H1 (cell line): ENCODE data around the gene FAR1. TPM values are rescaled to one million over a fixed set of nuclear protein-coding genes. Genes with fewer than 3 reads are reported as not detected.

ENCODE experiments used
- CTCF ChIA-PET: fragments of 300-600 bp; sonication (Branson Sonifier 250); formaldehyde crosslinking; loops from one replicate; lab custom pipeline; 2021; ENCODE audit not compliant: partially characterized antibody; lab: Charles Lee
- POLR2A ChIA-PET: fragments of 300-600 bp; sonication (Branson Sonifier 250); formaldehyde crosslinking; loops from one replicate; lab custom pipeline; 2021; ENCODE audit warnings: inconsistent platforms; ENCODE audit not compliant: partially characterized antibody; lab: Charles Lee
- DNase-seq, 2 experiments: peaks; one replicate each; pipeline versions ENCODE4 v3.0.0 to v3.0.0-alpha.2; 2010 to 2022; ENCODE audit warnings: low spot score in 2 of 2, low read depth in 1 of 2, mixed read lengths in 1 of 2
- FAIRE-seq: peaks from 2 replicates; lab custom pipeline; 2011; peaks lifted over from hg19 to GRCh38; lab: Jason Lieb, UNC
- H2AFZ ChIP-seq: 2 replicates; pipeline ENCODE4 v1.8.1; 2012; ENCODE audit warnings: low read length, inconsistent platforms
- H2AK5ac ChIP-seq: 2 replicates; pipeline ENCODE4 v1.6.1; 2013; ENCODE audit warnings: low read depth, low read length
- H2BK120ac ChIP-seq: replicated peaks from 2 replicates; pipeline ENCODE3; 2013; ENCODE audit warnings: low read depth, low read length, inconsistent platforms
- H2BK12ac ChIP-seq: 2 replicates; pipeline ENCODE4 v1.6.1; 2013; ENCODE audit warnings: low read depth, low read length
- H2BK15ac ChIP-seq: 2 replicates; pipeline ENCODE4 v1.6.1; 2013; ENCODE audit warnings: low read length
- H2BK20ac ChIP-seq: 2 replicates; pipeline ENCODE4 v1.6.1; 2013; ENCODE audit warnings: low read length
- H2BK5ac ChIP-seq: 2 replicates; pipeline ENCODE4 v1.6.1; 2013; ENCODE audit warnings: low read depth, low read length
- H3K14ac ChIP-seq: 2 replicates; pipeline ENCODE4 v1.6.1; 2013; ENCODE audit warnings: inconsistent platforms; ENCODE audit not compliant: insufficient read length
- H3K18ac ChIP-seq: 2 replicates; pipeline ENCODE4 v1.6.1; 2013; ENCODE audit warnings: low read length; ENCODE audit errors: extremely low read depth
- H3K23ac ChIP-seq: 2 replicates; pipeline ENCODE4 v1.6.1; 2013; ENCODE audit warnings: inconsistent platforms; ENCODE audit not compliant: insufficient read length
- H3K23me2 ChIP-seq: 2 replicates; pipeline ENCODE4 v1.6.1; 2013; ENCODE audit warnings: low read depth, low read length
- H3K27ac ChIP-seq: 2 replicates; pipeline ENCODE4 v1.6.1; 2011; ENCODE audit warnings: low read depth, low read length, inconsistent platforms
- H3K27me3 ChIP-seq, 4 experiments: replicated peaks in 1 of 4; 1 replicate in 1 of 4; 2 replicates in 3 of 4; pipeline versions ENCODE4 v1.6.1 to v1.8.1; 2011 to 2013; ENCODE audit warnings: low read length in 3 of 4, mild to moderate bottlenecking in 3 of 4, inconsistent platforms in 2 of 4, mixed read lengths in 2 of 4, moderate library complexity in 1 of 4; ENCODE audit not compliant: control insufficient read depth in 3 of 4, insufficient read depth in 3 of 4; ENCODE audit errors: extremely low read depth in 1 of 4
- H3K36me3 ChIP-seq, 4 experiments: 2 replicates each; pipeline versions ENCODE4 v1.6.1 to v1.8.1; 2011 to 2013; ENCODE audit warnings: mild to moderate bottlenecking in 4 of 4, low read length in 3 of 4, moderate library complexity in 2 of 4, control low read depth in 1 of 4, inconsistent platforms in 1 of 4; ENCODE audit not compliant: insufficient read depth in 4 of 4, control insufficient read depth in 2 of 4
- H3K4ac ChIP-seq: replicated peaks from 2 replicates; pipeline ENCODE3; 2013; ENCODE audit warnings: low read length, low read depth, mixed read lengths, inconsistent platforms; ENCODE audit not compliant: insufficient read length
- H3K4me1 ChIP-seq, 4 experiments: replicated peaks in 1 of 4; 1 replicate in 1 of 4; 2 replicates in 3 of 4; pipeline versions ENCODE4 v1.6.1 to v1.8.1; 2011 to 2013; ENCODE audit warnings: low read length in 3 of 4, inconsistent platforms in 2 of 4, mixed read lengths in 1 of 4; ENCODE audit not compliant: insufficient read depth in 4 of 4, control insufficient read depth in 3 of 4
- H3K4me2 ChIP-seq, 2 experiments: 2 replicates each; pipeline versions ENCODE4 v1.6.1 to v1.8.1; 2011 to 2013; ENCODE audit warnings: low read depth in 2 of 2, low read length in 2 of 2, control low read depth in 1 of 2, inconsistent platforms in 1 of 2, mild to moderate bottlenecking in 1 of 2; ENCODE audit not compliant: insufficient read depth in 1 of 2
- H3K4me3 ChIP-seq, 4 experiments: fragments of 200-600, 300-600 bp in 1 of 4; sonication (generic), shearing (Covaris generic), sonication (Bioruptor Twin) in 1 of 4; 2 replicates each; pipeline versions ENCODE4 v1.5.1 to v1.8.1; 2011 to 2016; ENCODE audit warnings: low read length in 4 of 4, low read depth in 3 of 4, control low read depth in 2 of 4, inconsistent platforms in 2 of 4, mild to moderate bottlenecking in 2 of 4, mixed read lengths in 1 of 4, moderate library complexity in 1 of 4; ENCODE audit not compliant: insufficient read depth in 2 of 4; ENCODE audit errors: extremely low read depth in 1 of 4
- H3K56ac ChIP-seq: replicated peaks from 2 replicates; pipeline ENCODE3; 2013; ENCODE audit warnings: low read depth, mild to moderate bottlenecking, mixed read lengths, low read length, inconsistent platforms; ENCODE audit not compliant: insufficient read length
- H3K79me1 ChIP-seq: 2 replicates; pipeline ENCODE4 v1.6.1; 2013; ENCODE audit warnings: low read depth, low read length, control low read depth
- H3K79me2 ChIP-seq, 2 experiments: 2 replicates each; pipeline versions ENCODE4 v1.6.1 to v1.8.1; 2012 to 2013; ENCODE audit warnings: low read length in 2 of 2, mild to moderate bottlenecking in 2 of 2, inconsistent platforms in 1 of 2; ENCODE audit not compliant: insufficient read depth in 2 of 2, control insufficient read depth in 1 of 2
- H3K9ac ChIP-seq, 4 experiments: replicated peaks in 1 of 4; 1 replicate in 1 of 4; 2 replicates in 3 of 4; pipeline versions ENCODE4 v1.6.1 to v1.8.1; 2011 to 2013; ENCODE audit warnings: low read depth in 3 of 4, low read length in 3 of 4, control low read depth in 2 of 4, mild to moderate bottlenecking in 2 of 4, moderate library complexity in 2 of 4, inconsistent platforms in 1 of 4; ENCODE audit errors: extremely low read depth in 1 of 4
- H3K9me3 ChIP-seq, 2 experiments: 2 replicates each; pipeline versions ENCODE4 v1.6.1 to v1.8.1; 2012 to 2013; ENCODE audit warnings: mild to moderate bottlenecking in 2 of 2, moderate library complexity in 2 of 2, control low read depth in 1 of 2, inconsistent platforms in 1 of 2, low read depth in 1 of 2, low read length in 1 of 2, mixed read lengths in 1 of 2; ENCODE audit not compliant: insufficient read depth in 2 of 2
- H4K20me1 ChIP-seq, 2 experiments: replicated peaks in 1 of 2; 2 replicates each; pipeline versions ENCODE3 to v1.8.1; 2011 to 2013; ENCODE audit warnings: inconsistent platforms in 2 of 2, low read length in 2 of 2, mild to moderate bottlenecking in 1 of 2; ENCODE audit not compliant: insufficient read depth in 2 of 2, control insufficient read depth in 1 of 2
- H4K5ac ChIP-seq: 2 replicates; pipeline ENCODE4 v1.6.1; 2013; ENCODE audit warnings: low read length, low read depth, mixed read lengths, inconsistent platforms; ENCODE audit not compliant: insufficient read length
- H4K8ac ChIP-seq: 2 replicates; pipeline ENCODE4 v1.8.0; 2013; ENCODE audit warnings: mild to moderate bottlenecking, moderate library complexity, low read length, inconsistent platforms; ENCODE audit not compliant: insufficient read depth; ENCODE audit errors: extremely low read depth
- H4K91ac ChIP-seq: replicated peaks from 2 replicates; pipeline ENCODE3; 2013; ENCODE audit warnings: low read length, mixed read lengths, inconsistent platforms; ENCODE audit not compliant: insufficient read length
- BRCA1 ChIP-seq: IDR thresholded peaks from 2 replicates; pipeline ENCODE4 v1.6.1; 2012; ENCODE audit warnings: low read depth, low read length, improper control_type of control experiment
- CBX8 ChIP-seq: fragments of 300-800, 300-1000 bp; sonication (generic); IDR thresholded peaks from 2 replicates; pipeline ENCODE4 v1.7.1; 2016; ENCODE audit warnings: low read depth, low read length, borderline replicate concordance
- EZH2 ChIP-seq: fragments of 200-600 bp; sonication (generic); IDR thresholded peaks from 2 replicates; pipeline ENCODE4 v1.7.1; 2012; ENCODE audit warnings: low read depth, mild to moderate bottlenecking, moderate library complexity, low read length, inconsistent platforms; ENCODE audit not compliant: severe bottlenecking
- ZNF274 ChIP-seq: IDR thresholded peaks from 2 replicates; pipeline ENCODE4 v1.7.0; 2012; ENCODE audit warnings: low read length, borderline replicate concordance; ENCODE audit errors: extremely low read depth
- WGBS, 2 experiments: shearing (Covaris generic) in 1 of 2; methylation state at CpG; one replicate each; pipeline versions ENCODE4 v1.1.6 to v1.1.7; 2013 to 2015; ENCODE audit warnings: low lambda C conversion rate in 2 of 2, mixed read lengths in 2 of 2, inconsistent platforms in 1 of 2, low coverage in 1 of 2, missing lambda C conversion rate in 1 of 2; ENCODE audit not compliant: insufficient replicate concordance in 2 of 2, insufficient coverage in 1 of 2, insufficient read length in 1 of 2; ENCODE audit errors: extremely low coverage in 1 of 2, missing lambda C conversion rate in 1 of 2; 5-methylcytosine and 5-hydroxymethylcytosine counted together
- polyA plus RNA-seq, 7 experiments: library from polyadenylated mRNA; depleted of rRNA in 3 of 7; stranded (reverse) in 5 of 7; unstranded in 2 of 7; fragments of >200 nt in 5 of 7; fragments of 200-250 nt in 2 of 7; gene quantifications; 1 replicate in 5 of 7; 2 replicates in 1 of 7; 4 replicates in 1 of 7; pipeline versions ENCODE4 v1.2.1 to v1.2.3, GENCODE V29; 2011 to 2013; ENCODE audit warnings: missing spikeins in 2 of 7, mixed read lengths in 2 of 7
- total RNA-seq: library from RNA; stranded (reverse); fragmentation: NEBNext Ultra II Directional; extraction: Animal tissue kit (Norgen Biotek cat#: 25700); gene quantifications from 2 replicates; pipeline ENCODE4 v1.2.1, GENCODE V29; 2021

Gene FAR1
- total and polyA plus RNA-seq, 2 of the 8 experiments (the other 6 are each of a cell fraction or from before 2014, with no cell fraction given) = 29.7 to 68.5 TPM

DNA sequence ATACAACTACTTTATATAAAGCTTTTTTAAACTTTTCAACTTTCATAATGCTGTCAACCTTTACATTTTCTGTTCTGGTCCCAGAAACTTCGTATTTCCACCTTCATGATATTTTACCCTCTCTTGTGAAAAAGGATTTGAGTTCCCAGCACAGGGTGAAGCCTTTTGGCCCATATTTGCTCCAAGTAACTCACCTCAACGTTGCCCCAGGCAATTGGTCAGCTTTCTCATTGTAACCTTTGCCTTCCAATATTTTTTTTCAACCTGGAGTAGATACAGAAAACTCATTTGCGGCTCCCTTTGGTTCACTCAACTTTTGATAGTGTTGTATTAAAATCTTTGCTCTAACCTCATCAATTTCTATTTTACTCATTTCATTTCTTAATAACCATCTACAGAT is 21.1 kb upstream of the FAR1 start:
- ChIA-PET CTCF (no interaction called here), POLR2A (no interaction called here)
- WGBS, 2 experiments = 90% methylated on average over 3 of the region's 3 CpGs; no CpG with 5 or more reads in 1 of the 2 experiments

More for the DNA sequence above, 21.1 kb upstream of the FAR1 start:
- Histone ChIP-seq H3K27me3 (no peaks in the 10 kb centered on the region), H4K8ac (no peak overlapping the region), H3K56ac (no peak overlapping the region), H4K91ac (no peak overlapping the region), H3K4ac (no peak overlapping the region), H3K79me1 (no peaks in the 10 kb centered on the region), H3K14ac (no peak overlapping the region), H3K23me2 (no peaks in the 10 kb centered on the region), H3K9me3 (no peaks in the 10 kb centered on the region), H3K9ac (no peak overlapping the region), H2BK20ac (no peak overlapping the region), H3K18ac (no peak overlapping the region), H3K4me3 (no peak overlapping the region), H3K36me3 (no peaks in the 10 kb centered on the region)
- no peak for FAIRE-seq
- no peak for TF ChIP-seq BRCA1
- TF ChIP-seq ZNF274 = no peak
- TF ChIP-seq EZH2 = no peak
- TF ChIP-seq CBX8 = no peak
- TF ChIP-seq, all 59 proteins: peak for 0
- no peak overlapping the region for H2BK5ac ChIP-seq
- H3K4me2 ChIP-seq = no peak overlapping the region
- no peak overlapping the region for H3K23ac ChIP-seq
- H2AK5ac ChIP-seq = no peak overlapping the region
- no peak overlapping the region for H2BK15ac ChIP-seq
- no peaks in the 10 kb centered on the region for H3K79me2 ChIP-seq
- no peak overlapping the region for H4K5ac ChIP-seq
- no peaks in the 10 kb centered on the region for H4K20me1 ChIP-seq
- H2BK12ac ChIP-seq = no peak overlapping the region
- DNase-seq = no peak
- no peak overlapping the region for H2BK120ac ChIP-seq
- H3K4me1 ChIP-seq = no peaks in the 10 kb centered on the region; a peak in 2 of 7 replicates
- H3K27ac ChIP-seq = no peak overlapping the region
- no peak overlapping the region for H2AFZ ChIP-seq
